Endothelial cell (in vitro differentiated cells): ENCODE measurements around the gene NCOA3. TPM values are rescaled to one million over a fixed set of nuclear protein-coding genes. Genes with fewer than 3 reads are reported as not detected.

ENCODE experiments used
- DNase-seq: peaks from one replicate; pipeline ENCODE4 v3.0.0; 2021; ENCODE audit warnings: low spot score
- H3K27ac Mint-ChIP-seq: one replicate; pipeline ENCODE4 v1.8.0; 2021; ENCODE audit warnings: mixed read lengths, inconsistent platforms; ENCODE audit not compliant: unreplicated experiment
- H3K27me3 Mint-ChIP-seq: one replicate; pipeline ENCODE4 v1.8.0; 2021; ENCODE audit warnings: mild to moderate bottlenecking, moderate library complexity, mixed read lengths, inconsistent platforms; ENCODE audit not compliant: unreplicated experiment
- H3K36me3 Mint-ChIP-seq: one replicate; pipeline ENCODE4 v1.8.0; 2021; ENCODE audit warnings: mild to moderate bottlenecking, low read depth, mixed read lengths, inconsistent platforms; ENCODE audit not compliant: unreplicated experiment
- H3K4me1 Mint-ChIP-seq: one replicate; pipeline ENCODE4 v1.8.0; 2021; ENCODE audit warnings: mild to moderate bottlenecking, mixed read lengths, inconsistent platforms; ENCODE audit not compliant: unreplicated experiment
- H3K4me3 Mint-ChIP-seq: one replicate; pipeline ENCODE4 v1.8.0; 2021; ENCODE audit warnings: mild to moderate bottlenecking, mixed read lengths, inconsistent platforms; ENCODE audit not compliant: unreplicated experiment
- H3K9me3 Mint-ChIP-seq: one replicate; pipeline ENCODE4 v1.8.0; 2021; ENCODE audit warnings: mixed read lengths, inconsistent platforms; ENCODE audit not compliant: unreplicated experiment
- CTCF ChIP-seq: fragments of 200-600 bp; sonication (generic); IDR thresholded peaks from one replicate; pipeline ENCODE4 v1.5.0; 2021; ENCODE audit warnings: antibody characterized with exemption; ENCODE audit not compliant: unreplicated experiment
- total RNA-seq: library from RNA; stranded (reverse); fragmentation: NEBNext Ultra II Directional; extraction: Animal tissue kit (Norgen Biotek cat#: 25700); gene quantifications from one replicate; pipeline ENCODE4 v1.2.1, GENCODE V29; 2021; ENCODE audit not compliant: unreplicated experiment

Gene NCOA3
- total RNA-seq, 1 donor from 2014 or later: 54.8 TPM

GRCh38 chr20:47609001-47609400, 107.3 kb downstream of the NCOA3 start:
- H3K4me3 Mint-ChIP-seq: no peak overlapping the region

GRCh38 chr20:47610247-47610944, 108.7 kb downstream of the NCOA3 start:
- TF ChIP-seq CTCF: no peak
- no peak for DNase-seq
- peaks cover 35% of the 10 kb centered on the region for H3K4me1 Mint-ChIP-seq
- H3K4me3 Mint-ChIP-seq: no peak overlapping the region
- H3K27me3 Mint-ChIP-seq: peaks cover 2% of the 10 kb centered on the region
- H3K36me3 Mint-ChIP-seq: no peaks in the 10 kb centered on the region
- H3K9me3 Mint-ChIP-seq: no peaks in the 10 kb centered on the region
- no peak overlapping the region for H3K27ac Mint-ChIP-seq

More at GRCh38 chr20:47609001-47609400, 107.3 kb downstream of the NCOA3 start:
- no peak overlapping the region for H3K27ac Mint-ChIP-seq
- TF ChIP-seq CTCF: no peak
- peaks cover 34% of the 10 kb centered on the region for H3K4me1 Mint-ChIP-seq
- H3K9me3 Mint-ChIP-seq: no peaks in the 10 kb centered on the region
- no peaks in the 10 kb centered on the region for H3K36me3 Mint-ChIP-seq
- H3K27me3 Mint-ChIP-seq: peaks cover 2% of the 10 kb centered on the region
- DNase-seq: no peak

- Mint-ChIP-seq H3K27ac (no peak overlapping the region), H3K9me3 (no peaks in the 10 kb centered on the region), H3K4me1 (peaks cover 31% of the 10 kb centered on the region), H3K4me3 (no peak overlapping the region), H3K27me3 (no peaks in the 10 kb centered on the region), H3K36me3 (no peaks in the 10 kb centered on the region)
- DNase-seq: no peak
- TF ChIP-seq CTCF: no peak
Measured at GRCh38 chr20:47610945-47611250, 109.2 kb downstream of the NCOA3 start.

GRCh38 chr20:47611785-47612184, 110.1 kb downstream of the NCOA3 start:
- H3K4me3 Mint-ChIP-seq: no peak overlapping the region
- H3K27ac Mint-ChIP-seq: no peak overlapping the region
- no peaks in the 10 kb centered on the region for H3K36me3 Mint-ChIP-seq
- no peaks in the 10 kb centered on the region for H3K9me3 Mint-ChIP-seq
- TF ChIP-seq CTCF: no peak
- peaks cover 24% of the 10 kb centered on the region for H3K4me1 Mint-ChIP-seq
- no peak for DNase-seq
- H3K27me3 Mint-ChIP-seq: no peaks in the 10 kb centered on the region

GRCh38 chr20:47612670-47613069, 111.0 kb downstream of the NCOA3 start:
- no peaks in the 10 kb centered on the region for H3K9me3 Mint-ChIP-seq
- TF ChIP-seq CTCF: no peak
- peaks cover 18% of the 10 kb centered on the region for H3K4me1 Mint-ChIP-seq
- H3K4me3 Mint-ChIP-seq: no peak overlapping the region
- no peaks in the 10 kb centered on the region for H3K36me3 Mint-ChIP-seq
- H3K27ac Mint-ChIP-seq: no peak overlapping the region
- H3K27me3 Mint-ChIP-seq: no peaks in the 10 kb centered on the region
- no peak for DNase-seq
